Measurements from ENCODE around the gene POLR3B. TPM values are rescaled to one million over a fixed set of nuclear protein-coding genes. Genes with fewer than 3 reads are reported as not detected.
A peak's percentile ranks its signal among the peaks of the same experiment; 100 is the strongest.
"Not testable (repeated sequence)": the region's sequence is repeated elsewhere in the genome, so short reads cannot be mapped to it uniquely, and the experiment has no call there.

The POLR3B gene
- total RNA-seq, 1 donor from 2014 or later = 14.2 TPM

DNA sequence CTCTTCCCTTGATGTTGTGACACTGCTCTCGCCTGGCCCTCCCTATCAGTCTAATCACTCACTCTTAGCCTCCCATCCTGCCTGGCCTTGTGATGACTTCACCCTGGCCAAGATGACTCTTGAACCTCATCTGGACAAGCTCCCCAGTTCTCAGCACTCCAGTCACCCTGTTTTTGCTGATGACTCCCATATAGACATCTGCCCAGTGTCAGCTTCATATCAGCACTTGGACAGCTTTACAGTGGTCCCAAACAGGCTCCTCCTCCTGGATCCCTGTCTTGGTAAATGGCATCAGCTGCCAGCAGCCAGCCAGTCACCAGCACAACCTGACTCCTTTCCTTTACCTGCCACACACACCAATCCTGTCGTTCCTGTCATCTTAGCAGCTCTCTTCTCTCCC is 104.2 kb downstream of the POLR3B start:
- Mint-ChIP-seq H3K36me3 (peaks cover 25% of the 10 kb centered on the region), H3K4me3 (no peak overlapping the region), H3K9me3 (peaks cover 8% of the 10 kb centered on the region), H3K27ac (no peak overlapping the region), H3K4me1 (no peaks in the 10 kb centered on the region), H3K27me3 (ENCODE audit: low read depth) (no peaks in the 10 kb centered on the region)
- DNase-seq (ENCODE audit: low spot score in 2 of 2, unreplicated experiment in 2 of 2) = no peak
- TF ChIP-seq, protein P1, sequence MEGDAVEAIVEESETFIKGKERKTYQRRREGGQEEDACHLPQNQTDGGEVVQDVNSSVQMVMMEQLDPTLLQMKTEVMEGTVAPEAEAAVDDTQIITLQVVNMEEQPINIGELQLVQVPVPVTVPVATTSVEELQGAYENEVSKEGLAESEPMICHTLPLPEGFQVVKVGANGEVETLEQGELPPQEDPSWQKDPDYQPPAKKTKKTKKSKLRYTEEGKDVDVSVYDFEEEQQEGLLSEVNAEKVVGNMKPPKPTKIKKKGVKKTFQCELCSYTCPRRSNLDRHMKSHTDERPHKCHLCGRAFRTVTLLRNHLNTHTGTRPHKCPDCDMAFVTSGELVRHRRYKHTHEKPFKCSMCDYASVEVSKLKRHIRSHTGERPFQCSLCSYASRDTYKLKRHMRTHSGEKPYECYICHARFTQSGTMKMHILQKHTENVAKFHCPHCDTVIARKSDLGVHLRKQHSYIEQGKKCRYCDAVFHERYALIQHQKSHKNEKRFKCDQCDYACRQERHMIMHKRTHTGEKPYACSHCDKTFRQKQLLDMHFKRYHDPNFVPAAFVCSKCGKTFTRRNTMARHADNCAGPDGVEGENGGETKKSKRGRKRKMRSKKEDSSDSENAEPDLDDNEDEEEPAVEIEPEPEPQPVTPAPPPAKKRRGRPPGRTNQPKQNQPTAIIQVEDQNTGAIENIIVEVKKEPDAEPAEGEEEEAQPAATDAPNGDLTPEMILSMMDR (IDR thresholded peaks at IDR 0.05; ENCODE audit: unreplicated experiment) = no peak

DNA sequence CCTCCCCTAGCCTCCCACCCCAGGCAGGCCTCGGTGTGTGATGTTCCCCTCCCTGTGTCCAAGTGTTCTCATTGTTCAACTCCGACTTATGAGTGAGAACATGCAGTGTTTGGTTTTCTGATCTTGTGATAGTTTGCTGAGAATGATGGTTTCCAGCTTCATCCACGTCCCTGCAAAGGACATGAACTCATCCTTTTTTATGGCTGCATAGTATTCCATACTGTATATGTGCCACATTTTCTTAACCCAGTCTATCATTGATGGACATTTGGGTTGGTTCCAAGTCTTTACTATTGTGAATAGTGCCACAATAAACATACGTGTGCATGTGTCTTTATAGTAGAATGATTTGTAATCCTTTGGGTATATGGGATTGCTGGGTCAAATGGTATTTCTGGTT is 108.1 kb downstream of the POLR3B start:
- not testable (repeated sequence) for H3K4me3 Mint-ChIP-seq; H3K4me1 Mint-ChIP-seq; DNase-seq (ENCODE audit: low spot score in 2 of 2, unreplicated experiment in 2 of 2); H3K27ac Mint-ChIP-seq; H3K27me3 Mint-ChIP-seq (ENCODE audit: low read depth)
- Mint-ChIP-seq H3K36me3 (peaks cover 48% of the 10 kb centered on the region), H3K9me3 (peaks cover 29% of the 10 kb centered on the region)

DNA sequence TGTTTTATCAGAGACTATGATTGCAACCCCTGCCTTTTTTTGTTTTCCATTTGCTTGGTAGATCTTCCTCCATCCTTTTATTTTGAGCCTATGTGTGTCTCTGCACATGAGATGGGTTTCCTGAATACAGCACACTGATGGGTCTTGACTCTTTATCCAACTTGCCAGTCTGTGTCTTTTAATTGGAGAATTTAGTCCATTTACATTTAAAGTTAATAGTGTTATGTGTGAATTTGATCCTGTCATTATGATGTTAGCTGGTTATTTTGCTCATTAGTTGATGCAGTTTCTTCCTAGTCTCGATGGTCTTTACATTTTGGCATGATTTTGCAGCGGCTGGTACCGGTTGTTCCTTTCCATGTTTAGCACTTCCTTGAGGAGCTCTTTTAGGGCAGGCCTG is 118.1 kb downstream of the POLR3B start:
- not testable (repeated sequence) for H3K27me3 Mint-ChIP-seq (ENCODE audit: low read depth); H3K27ac Mint-ChIP-seq; DNase-seq (ENCODE audit: low spot score in 2 of 2, unreplicated experiment in 2 of 2); H3K4me3 Mint-ChIP-seq; H3K4me1 Mint-ChIP-seq; H3K9me3 Mint-ChIP-seq
- peaks cover 12% of the 10 kb centered on the region for H3K36me3 Mint-ChIP-seq

DNA sequence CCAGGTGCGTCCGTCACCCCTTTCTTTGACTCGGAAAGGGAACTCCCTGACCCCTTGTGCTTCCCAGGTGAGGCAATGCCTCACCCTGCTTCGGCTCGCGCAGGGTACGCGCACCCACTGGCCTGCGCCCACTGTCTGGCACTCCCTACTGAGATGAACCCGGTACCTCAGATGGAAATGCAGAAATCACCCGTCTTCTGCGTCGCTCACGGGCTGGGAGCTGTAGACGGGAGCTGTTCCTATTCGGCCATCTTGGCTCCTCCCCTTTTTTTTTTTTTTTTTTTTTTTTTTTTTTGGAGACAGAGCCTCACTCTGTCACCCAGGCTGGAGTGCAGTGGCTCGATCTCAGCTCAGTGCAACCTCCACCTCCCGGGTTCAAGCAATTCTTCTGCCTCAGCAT is 120.1 kb downstream of the POLR3B start:
- DNase-seq (ENCODE audit: low spot score in 2 of 2, unreplicated experiment in 2 of 2); H3K4me1 Mint-ChIP-seq; H3K36me3 Mint-ChIP-seq; H3K27ac Mint-ChIP-seq; H3K27me3 Mint-ChIP-seq (ENCODE audit: low read depth); H3K9me3 Mint-ChIP-seq: not testable (repeated sequence)
- peak overlapping the region; percentile 48 for H3K4me3 Mint-ChIP-seq

DNA sequence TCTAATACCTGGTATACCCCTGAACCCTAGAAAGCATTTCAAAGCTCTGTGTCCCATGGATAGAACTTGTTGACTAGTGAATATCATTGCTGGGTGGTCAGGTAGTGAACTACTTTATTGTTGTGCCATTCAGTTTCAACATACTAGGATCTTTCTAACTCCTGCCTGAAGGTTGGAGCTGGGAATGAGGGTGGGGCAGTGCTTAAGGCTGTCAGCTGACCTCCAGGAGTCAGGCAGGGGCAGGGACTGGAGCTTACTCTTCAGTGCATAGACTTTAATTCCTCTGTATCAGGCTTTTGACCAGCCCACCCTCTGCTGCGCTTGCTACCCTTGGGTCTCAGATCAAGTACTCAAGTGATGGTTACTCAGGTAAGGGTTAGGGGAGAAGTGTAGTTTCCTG is 122.7 kb downstream of the POLR3B start:
- TF ChIP-seq, protein P1 (IDR thresholded peaks at IDR 0.05; ENCODE audit: unreplicated experiment) = no peak
- H3K36me3 Mint-ChIP-seq = peaks cover 6% of the 10 kb centered on the region
- no peak overlapping the region for H3K4me3 Mint-ChIP-seq
- no peak for DNase-seq (ENCODE audit: low spot score in 2 of 2, unreplicated experiment in 2 of 2)
- peaks cover 3% of the 10 kb centered on the region for H3K9me3 Mint-ChIP-seq
- H3K4me1 Mint-ChIP-seq = no peaks in the 10 kb centered on the region
- H3K27me3 Mint-ChIP-seq (ENCODE audit: low read depth) = no peaks in the 10 kb centered on the region
- H3K27ac Mint-ChIP-seq = no peak overlapping the region

DNA sequence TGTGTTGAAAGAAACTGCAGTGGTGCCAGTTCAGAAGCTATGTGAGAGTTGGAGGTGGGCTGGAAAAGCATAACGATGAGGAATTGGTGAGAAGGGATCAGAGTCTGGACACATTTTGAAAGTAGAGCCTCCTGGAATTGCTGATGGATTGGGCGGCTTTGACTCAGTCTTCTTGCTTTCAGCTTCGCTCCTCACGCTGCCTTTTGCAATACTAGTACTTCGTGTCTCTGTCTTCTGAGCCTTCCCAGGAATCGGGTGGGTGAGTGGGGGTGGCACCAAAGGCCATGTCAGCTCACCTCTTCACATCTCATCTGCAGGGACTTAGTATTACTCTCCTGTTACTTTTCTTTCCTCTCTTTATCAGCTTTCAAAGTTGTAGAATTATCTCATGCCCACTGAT is 123.7 kb downstream of the POLR3B start:
- TF ChIP-seq, protein P1 (IDR thresholded peaks at IDR 0.05; ENCODE audit: unreplicated experiment) = no peak
- Mint-ChIP-seq H3K27ac (no peak overlapping the region), H3K9me3 (peaks cover 3% of the 10 kb centered on the region), H3K4me1 (no peaks in the 10 kb centered on the region), H3K36me3 (peaks cover 6% of the 10 kb centered on the region), H3K4me3 (no peak overlapping the region), H3K27me3 (ENCODE audit: low read depth) (no peaks in the 10 kb centered on the region)
- no peak for DNase-seq (ENCODE audit: low spot score in 2 of 2, unreplicated experiment in 2 of 2)

DNA sequence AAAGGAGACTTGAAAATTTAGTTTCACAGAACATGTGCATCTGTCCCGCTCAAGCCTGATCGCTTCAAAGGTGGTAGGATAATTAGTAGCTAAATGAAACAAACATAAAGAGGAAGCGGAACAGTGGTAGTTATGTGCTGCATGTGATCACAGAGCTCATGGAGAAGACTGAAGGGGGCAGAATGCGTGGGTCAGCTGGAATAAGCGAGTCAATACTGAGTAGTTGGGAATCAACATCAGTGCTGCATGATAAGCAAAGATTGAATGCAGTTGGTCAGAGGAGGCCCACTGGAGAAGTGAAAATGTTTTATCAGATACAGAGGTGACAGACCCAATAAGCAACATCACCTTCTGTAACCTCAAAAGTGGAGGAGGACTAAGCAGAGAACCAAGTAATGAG is 130.1 kb downstream of the POLR3B start:
- H3K27me3 Mint-ChIP-seq (ENCODE audit: low read depth) = no peaks in the 10 kb centered on the region
- TF ChIP-seq, protein P1 (IDR thresholded peaks at IDR 0.05; ENCODE audit: unreplicated experiment) = no peak
- H3K27ac Mint-ChIP-seq = no peak overlapping the region
- no peak for DNase-seq (ENCODE audit: low spot score in 2 of 2, unreplicated experiment in 2 of 2)
- no peaks in the 10 kb centered on the region for H3K9me3 Mint-ChIP-seq
- peaks cover 5% of the 10 kb centered on the region for H3K4me1 Mint-ChIP-seq
- H3K4me3 Mint-ChIP-seq = no peak overlapping the region
- H3K36me3 Mint-ChIP-seq = no peaks in the 10 kb centered on the region
